ENCODE results near the gene COMMD1. TPM values are rescaled to one million over a fixed set of nuclear protein-coding genes. Genes with fewer than 3 reads are reported as not detected.
"Not testable (repeated sequence)": the region's sequence is repeated elsewhere in the genome, so short reads cannot be mapped to it uniquely, and the experiment has no call there.

The COMMD1 gene
- total RNA-seq, 1 donor from 2014 or later = 33.0 TPM

GRCh38 chr2:61995515-61995914 is 90.0 kb downstream of the COMMD1 start:
- Mint-ChIP-seq H3K36me3 (ENCODE audit: insufficient read depth) (no peaks in the 10 kb centered on the region), H3K4me1 (ENCODE audit: low read depth) (peaks cover 3% of the 10 kb centered on the region), H3K9me3 (ENCODE audit: low read depth) (no peaks in the 10 kb centered on the region), H3K4me3 (ENCODE audit: low read depth) (no peak overlapping the region), H3K27me3 (no peaks in the 10 kb centered on the region), H3K27ac (no peak overlapping the region)
- TF ChIP-seq CTCF (IDR thresholded peaks at IDR 0.05; ENCODE audit: unreplicated experiment) = no peak
- no peak for DNase-seq (ENCODE audit: low spot score, unreplicated experiment)

GRCh38 chr2:61998426-61998825 is 93.0 kb downstream of the COMMD1 start:
- Mint-ChIP-seq H3K27ac (no peak overlapping the region), H3K9me3 (ENCODE audit: low read depth) (no peaks in the 10 kb centered on the region), H3K4me3 (ENCODE audit: low read depth) (no peak overlapping the region), H3K27me3 (no peaks in the 10 kb centered on the region), H3K36me3 (ENCODE audit: insufficient read depth) (peaks cover 3% of the 10 kb centered on the region), H3K4me1 (ENCODE audit: low read depth) (peaks cover 3% of the 10 kb centered on the region)
- no peak for TF ChIP-seq CTCF (IDR thresholded peaks at IDR 0.05; ENCODE audit: unreplicated experiment)
- no peak for DNase-seq (ENCODE audit: low spot score, unreplicated experiment)

- peaks cover 7% of the 10 kb centered on the region for H3K36me3 Mint-ChIP-seq (ENCODE audit: insufficient read depth)
Observed at GRCh38 chr2:62000538-62000937, 95.1 kb downstream of the COMMD1 start.

GRCh38 chr2:62001431-62001830 is 96.0 kb downstream of the COMMD1 start:
- no peak for DNase-seq (ENCODE audit: low spot score, unreplicated experiment)
- Mint-ChIP-seq H3K4me1 (ENCODE audit: low read depth) (no peaks in the 10 kb centered on the region), H3K27me3 (no peaks in the 10 kb centered on the region), H3K36me3 (ENCODE audit: insufficient read depth) (peaks cover 7% of the 10 kb centered on the region), H3K27ac (no peak overlapping the region), H3K9me3 (ENCODE audit: low read depth) (no peaks in the 10 kb centered on the region), H3K4me3 (ENCODE audit: low read depth) (no peak overlapping the region)
- no peak for TF ChIP-seq CTCF (IDR thresholded peaks at IDR 0.05; ENCODE audit: unreplicated experiment)

More at GRCh38 chr2:62000538-62000937, 95.1 kb downstream of the COMMD1 start:
- no peaks in the 10 kb centered on the region for H3K4me1 Mint-ChIP-seq (ENCODE audit: low read depth)
- DNase-seq (ENCODE audit: low spot score, unreplicated experiment) = no peak
- no peaks in the 10 kb centered on the region for H3K9me3 Mint-ChIP-seq (ENCODE audit: low read depth)
- TF ChIP-seq CTCF (IDR thresholded peaks at IDR 0.05; ENCODE audit: unreplicated experiment) = no peak
- H3K27ac Mint-ChIP-seq = no peak overlapping the region
- H3K27me3 Mint-ChIP-seq = no peaks in the 10 kb centered on the region
- no peak overlapping the region for H3K4me3 Mint-ChIP-seq (ENCODE audit: low read depth)

- DNase-seq (ENCODE audit: low spot score, unreplicated experiment); H3K4me3 Mint-ChIP-seq (ENCODE audit: low read depth); H3K4me1 Mint-ChIP-seq (ENCODE audit: low read depth); H3K36me3 Mint-ChIP-seq (ENCODE audit: insufficient read depth); H3K27ac Mint-ChIP-seq; H3K27me3 Mint-ChIP-seq; H3K9me3 Mint-ChIP-seq (ENCODE audit: low read depth): not testable (repeated sequence)
Observed at GRCh38 chr2:62004428-62004827, 99.0 kb downstream of the COMMD1 start.

GRCh38 chr2:62007555-62007954 is 102.1 kb downstream of the COMMD1 start:
- H3K36me3 Mint-ChIP-seq (ENCODE audit: insufficient read depth) = peaks cover 4% of the 10 kb centered on the region
- H3K27ac Mint-ChIP-seq = no peak overlapping the region
- no peak overlapping the region for H3K4me3 Mint-ChIP-seq (ENCODE audit: low read depth)
- H3K27me3 Mint-ChIP-seq = no peaks in the 10 kb centered on the region
- H3K9me3 Mint-ChIP-seq (ENCODE audit: low read depth) = no peaks in the 10 kb centered on the region
- no peak for TF ChIP-seq CTCF (IDR thresholded peaks at IDR 0.05; ENCODE audit: unreplicated experiment)
- no peak for DNase-seq (ENCODE audit: low spot score, unreplicated experiment)
- peaks cover 1% of the 10 kb centered on the region for H3K4me1 Mint-ChIP-seq (ENCODE audit: low read depth)
